ENCODE data around the gene RXFP2.

DNA sequence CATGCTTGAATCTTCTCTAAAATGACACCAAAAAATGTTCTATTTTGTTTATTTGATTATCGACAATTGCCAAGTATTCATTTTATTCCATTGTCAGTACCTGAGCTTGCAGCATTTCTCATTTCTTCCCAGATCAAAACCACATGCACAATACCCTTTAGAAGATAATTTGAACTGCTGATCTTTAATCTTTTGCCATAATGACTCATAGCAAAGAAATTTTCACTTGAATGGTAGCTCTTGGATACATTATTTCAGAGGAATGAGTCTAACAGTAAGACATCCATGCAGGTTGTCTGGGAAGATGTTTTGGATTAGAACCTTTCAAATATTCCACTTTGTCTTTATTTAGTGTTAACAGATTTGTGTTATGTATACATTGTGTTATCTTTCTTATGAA lies 42.0 kb upstream of the RXFP2 start:
- TF ChIP-seq, protein P1, sequence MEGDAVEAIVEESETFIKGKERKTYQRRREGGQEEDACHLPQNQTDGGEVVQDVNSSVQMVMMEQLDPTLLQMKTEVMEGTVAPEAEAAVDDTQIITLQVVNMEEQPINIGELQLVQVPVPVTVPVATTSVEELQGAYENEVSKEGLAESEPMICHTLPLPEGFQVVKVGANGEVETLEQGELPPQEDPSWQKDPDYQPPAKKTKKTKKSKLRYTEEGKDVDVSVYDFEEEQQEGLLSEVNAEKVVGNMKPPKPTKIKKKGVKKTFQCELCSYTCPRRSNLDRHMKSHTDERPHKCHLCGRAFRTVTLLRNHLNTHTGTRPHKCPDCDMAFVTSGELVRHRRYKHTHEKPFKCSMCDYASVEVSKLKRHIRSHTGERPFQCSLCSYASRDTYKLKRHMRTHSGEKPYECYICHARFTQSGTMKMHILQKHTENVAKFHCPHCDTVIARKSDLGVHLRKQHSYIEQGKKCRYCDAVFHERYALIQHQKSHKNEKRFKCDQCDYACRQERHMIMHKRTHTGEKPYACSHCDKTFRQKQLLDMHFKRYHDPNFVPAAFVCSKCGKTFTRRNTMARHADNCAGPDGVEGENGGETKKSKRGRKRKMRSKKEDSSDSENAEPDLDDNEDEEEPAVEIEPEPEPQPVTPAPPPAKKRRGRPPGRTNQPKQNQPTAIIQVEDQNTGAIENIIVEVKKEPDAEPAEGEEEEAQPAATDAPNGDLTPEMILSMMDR (IDR thresholded peaks at IDR 0.05 in 2 of 3, conservative IDR thresholded peaks at IDR 0.05 in 1 of 3; ENCODE audit: control insufficient read depth in 2 of 3, extremely low read depth in 1 of 3, insufficient read depth in 1 of 3, low read depth in 3 of 3, low read length in 3 of 3): no peak
- TF ChIP-seq, protein P2, sequence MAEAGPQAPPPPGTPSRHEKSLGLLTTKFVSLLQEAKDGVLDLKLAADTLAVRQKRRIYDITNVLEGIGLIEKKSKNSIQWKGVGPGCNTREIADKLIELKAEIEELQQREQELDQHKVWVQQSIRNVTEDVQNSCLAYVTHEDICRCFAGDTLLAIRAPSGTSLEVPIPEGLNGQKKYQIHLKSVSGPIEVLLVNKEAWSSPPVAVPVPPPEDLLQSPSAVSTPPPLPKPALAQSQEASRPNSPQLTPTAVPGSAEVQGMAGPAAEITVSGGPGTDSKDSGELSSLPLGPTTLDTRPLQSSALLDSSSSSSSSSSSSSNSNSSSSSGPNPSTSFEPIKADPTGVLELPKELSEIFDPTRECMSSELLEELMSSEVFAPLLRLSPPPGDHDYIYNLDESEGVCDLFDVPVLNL (IDR thresholded peaks at IDR 0.05; ENCODE audit: low read depth, low read length): no peak
- no peak for TF ChIP-seq RELA (IDR thresholded peaks at IDR 0.05; ENCODE audit: borderline replicate concordance, partially characterized antibody)
- TF ChIP-seq FOXM1 (IDR thresholded peaks at IDR 0.05; ENCODE audit: low read depth, low read length): no peak
- no peak for TF ChIP-seq BHLHE40 (IDR thresholded peaks at IDR 0.05; ENCODE audit: borderline replicate concordance in 1 of 2, low read depth in 2 of 2, low read length in 1 of 2)
- no peak for TF ChIP-seq TAF1 (IDR thresholded peaks at IDR 0.05; ENCODE audit: borderline replicate concordance, low read depth, low read length)
- TF ChIP-seq FOS (IDR thresholded peaks at IDR 0.05; ENCODE audit: borderline replicate concordance, extremely low read depth, insufficient read length): no peak
- TF ChIP-seq, protein P3, sequence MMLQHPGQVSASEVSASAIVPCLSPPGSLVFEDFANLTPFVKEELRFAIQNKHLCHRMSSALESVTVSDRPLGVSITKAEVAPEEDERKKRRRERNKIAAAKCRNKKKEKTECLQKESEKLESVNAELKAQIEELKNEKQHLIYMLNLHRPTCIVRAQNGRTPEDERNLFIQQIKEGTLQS (IDR thresholded peaks at IDR 0.05; ENCODE audit: borderline replicate concordance, extremely low read depth, low read depth, low read length): no peak
- TF ChIP-seq RAD21 (IDR thresholded peaks at IDR 0.05; ENCODE audit: insufficient read depth, low read depth, low read length): no peak
- no peak for TF ChIP-seq SUZ12 (IDR thresholded peaks at IDR 0.05; ENCODE audit: unreplicated experiment)
